ENCODE results near the gene FIBCD1. TPM values are rescaled to one million over a fixed set of nuclear protein-coding genes. Genes with fewer than 3 reads are reported as not detected.
"Not testable (repeated sequence)": the region's sequence is repeated elsewhere in the genome, so short reads cannot be mapped to it uniquely, and the experiment has no call there.

The FIBCD1 gene
- total and polyA plus RNA-seq, 9 donors = 0.04 to 0.13 (median 0.08) TPM; not detected in 5

DNA sequence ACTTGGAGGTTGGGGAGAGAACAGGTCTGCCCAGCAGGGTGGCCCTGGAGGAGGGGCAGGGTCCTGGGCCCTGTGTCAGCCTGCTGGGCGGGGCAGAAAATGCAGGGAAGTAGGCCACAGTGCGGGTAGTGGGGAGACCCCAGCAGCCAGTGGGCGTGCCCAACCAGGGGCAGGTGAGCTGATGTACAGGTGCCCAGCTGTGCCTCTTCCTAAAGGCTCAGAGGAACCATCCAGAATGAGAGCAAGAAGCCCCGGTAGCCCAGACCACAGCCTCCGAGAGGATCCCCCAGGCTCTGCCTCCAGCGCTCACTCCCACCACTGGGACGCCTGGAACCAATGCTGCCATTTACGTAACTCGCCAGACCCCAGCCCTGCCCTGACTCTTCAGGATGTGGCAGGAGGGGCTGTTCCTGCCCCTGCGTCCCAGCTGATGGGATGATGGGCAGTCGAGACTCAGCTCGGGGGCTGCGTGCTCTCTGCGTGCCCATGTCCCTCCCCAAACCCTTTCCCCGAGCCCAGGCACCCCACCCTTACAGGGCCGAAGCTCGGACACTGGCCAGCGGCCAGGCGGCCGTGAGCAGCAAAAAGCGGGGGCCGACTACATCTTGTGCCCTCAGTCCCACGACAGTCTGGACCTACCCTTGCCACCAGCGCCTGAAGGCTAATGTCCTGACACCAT, 24.5 kb downstream of the FIBCD1 start:
- 70% methylated on average over 16 of the region's 24 CpGs for WGBS (ENCODE audit: insufficient coverage)

DNA sequence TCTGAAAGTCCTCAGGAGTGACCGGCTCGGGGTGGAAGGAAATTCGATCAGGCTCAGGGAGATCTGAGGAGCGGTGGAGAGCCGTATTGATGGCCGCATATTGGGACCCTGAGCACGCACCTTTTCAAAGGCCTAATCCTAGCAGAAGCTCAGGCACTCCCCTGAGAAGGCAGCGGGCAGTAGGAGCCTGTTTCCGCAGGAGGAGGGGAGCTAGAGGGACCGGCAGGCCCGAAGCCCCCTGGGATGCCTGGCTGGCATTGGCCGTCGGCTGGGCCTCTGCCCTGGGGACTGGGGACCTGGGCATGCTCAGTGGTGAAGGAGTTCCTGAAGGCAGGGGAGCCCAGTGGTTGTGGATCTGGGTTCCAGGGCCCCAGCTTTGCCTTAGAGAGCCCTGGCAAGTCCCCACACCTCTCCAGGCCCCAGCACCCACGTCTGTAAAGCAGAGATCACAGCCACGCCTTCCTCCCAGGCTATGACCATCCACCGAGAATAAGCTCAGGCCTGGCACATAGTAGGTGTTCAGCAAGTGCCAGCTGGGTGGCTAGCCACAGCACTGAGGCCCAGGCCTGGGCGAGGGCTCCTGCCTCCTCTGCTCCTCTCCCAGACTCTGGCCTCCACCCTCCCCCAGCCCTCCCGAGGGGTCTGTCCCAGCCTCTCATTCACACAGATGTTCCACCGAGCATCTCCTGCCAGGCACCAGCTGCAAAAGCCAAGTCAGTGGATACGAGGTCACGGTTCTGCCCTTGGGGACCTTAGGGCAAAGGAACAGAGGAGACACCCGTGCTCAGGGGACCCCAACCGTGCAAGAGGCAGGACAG, 25.2 kb downstream of the FIBCD1 start:
- H3K4me3 ChIP-seq (ENCODE audit: low read length) = no peak overlapping the region
- H3K27ac ChIP-seq (ENCODE audit: low read length) = no peak overlapping the region
- WGBS (ENCODE audit: insufficient coverage) = 35% methylated on average over 23 of the region's 23 CpGs
- H3K27me3 ChIP-seq (ENCODE audit: control insufficient read depth, insufficient read depth, low read length) = peaks cover 35% of the 10 kb centered on the region
- peak; percentile 49 for DNase-seq
- no peaks in the 10 kb centered on the region for H3K36me3 ChIP-seq (ENCODE audit: control insufficient read depth, insufficient read depth, low read length)
- H3K4me1 ChIP-seq (ENCODE audit: control insufficient read depth, insufficient read depth, low read length) = peaks cover 27% of the 10 kb centered on the region
- H3K9me3 ChIP-seq (replicated peaks; ENCODE audit: control insufficient read depth, low read depth, low read length) = no peaks in the 10 kb centered on the region

More for the DNA sequence above, 24.5 kb downstream of the FIBCD1 start:
- no peak for DNase-seq
- Histone ChIP-seq H3K36me3 (ENCODE audit: control insufficient read depth, insufficient read depth, low read length) (no peaks in the 10 kb centered on the region), H3K27ac (ENCODE audit: low read length) (no peak overlapping the region), H3K27me3 (ENCODE audit: control insufficient read depth, insufficient read depth, low read length) (peaks cover 41% of the 10 kb centered on the region), H3K4me1 (ENCODE audit: control insufficient read depth, insufficient read depth, low read length) (peaks cover 27% of the 10 kb centered on the region), H3K4me3 (ENCODE audit: low read length) (no peak overlapping the region), H3K9me3 (replicated peaks; ENCODE audit: control insufficient read depth, low read depth, low read length) (no peaks in the 10 kb centered on the region)

GRCh38 chr9:130912932-130913598, 26.0 kb downstream of the FIBCD1 start:
- no peak overlapping the region for H3K4me3 ChIP-seq (ENCODE audit: low read length)
- WGBS (ENCODE audit: insufficient coverage) = 32% methylated on average over 37 of the region's 38 CpGs
- DNase-seq = no peak
- no peaks in the 10 kb centered on the region for H3K36me3 ChIP-seq (ENCODE audit: control insufficient read depth, insufficient read depth, low read length)
- peaks cover 32% of the 10 kb centered on the region for H3K27me3 ChIP-seq (ENCODE audit: control insufficient read depth, insufficient read depth, low read length)
- peaks cover 27% of the 10 kb centered on the region for H3K4me1 ChIP-seq (ENCODE audit: control insufficient read depth, insufficient read depth, low read length)
- H3K9me3 ChIP-seq (replicated peaks; ENCODE audit: control insufficient read depth, low read depth, low read length) = no peaks in the 10 kb centered on the region
- no peak overlapping the region for H3K27ac ChIP-seq (ENCODE audit: low read length)

- peaks cover 22% of the 10 kb centered on the region for H3K27me3 ChIP-seq (ENCODE audit: control insufficient read depth, insufficient read depth, low read length)
- no peaks in the 10 kb centered on the region for H3K36me3 ChIP-seq (ENCODE audit: control insufficient read depth, insufficient read depth, low read length)
- no peaks in the 10 kb centered on the region for H3K9me3 ChIP-seq (replicated peaks; ENCODE audit: control insufficient read depth, low read depth, low read length)
- WGBS (ENCODE audit: insufficient coverage) = 86% methylated on average over 15 of the region's 26 CpGs
- H3K27ac ChIP-seq (ENCODE audit: low read length) = no peak overlapping the region
- no peak overlapping the region for H3K4me3 ChIP-seq (ENCODE audit: low read length)
- H3K4me1 ChIP-seq (ENCODE audit: control insufficient read depth, insufficient read depth, low read length) = peaks cover 21% of the 10 kb centered on the region
- DNase-seq = no peak
Measured at GRCh38 chr9:130911254-130912049, 27.6 kb downstream of the FIBCD1 start.

DNA sequence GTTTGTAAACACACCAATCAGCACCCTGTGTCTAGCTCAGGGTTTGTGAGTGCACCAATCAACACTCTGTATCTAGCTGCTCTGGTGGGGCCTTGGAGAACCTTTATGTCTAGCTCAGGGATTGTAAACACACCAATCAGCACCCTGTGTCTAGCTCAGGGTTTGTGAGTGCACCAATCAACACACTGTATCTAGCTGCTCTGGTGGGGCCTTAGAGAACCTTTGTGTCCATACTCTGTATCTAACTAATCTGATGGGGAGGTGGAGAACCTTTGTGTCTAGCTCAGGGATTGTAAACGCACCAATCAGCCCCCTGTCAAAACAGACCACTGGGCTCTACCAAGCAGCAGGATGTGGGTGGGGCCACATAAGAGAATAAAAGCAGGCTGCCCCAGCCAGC, 28.4 kb downstream of the FIBCD1 start:
- H3K4me1 ChIP-seq (ENCODE audit: control insufficient read depth, insufficient read depth, low read length) = peaks cover 19% of the 10 kb centered on the region
- H3K4me3 ChIP-seq (ENCODE audit: low read length); H3K9me3 ChIP-seq (replicated peaks; ENCODE audit: control insufficient read depth, low read depth, low read length); DNase-seq; H3K27ac ChIP-seq (ENCODE audit: low read length); H3K36me3 ChIP-seq (ENCODE audit: control insufficient read depth, insufficient read depth, low read length): not testable (repeated sequence)
- WGBS (ENCODE audit: insufficient coverage) = no CpG with 5 or more reads among the region's 1 CpG
- peaks cover 23% of the 10 kb centered on the region for H3K27me3 ChIP-seq (ENCODE audit: control insufficient read depth, insufficient read depth, low read length)

- not testable (repeated sequence) for H3K9me3 ChIP-seq (replicated peaks; ENCODE audit: control insufficient read depth, low read depth, low read length); H3K36me3 ChIP-seq (ENCODE audit: control insufficient read depth, insufficient read depth, low read length); DNase-seq; H3K4me3 ChIP-seq (ENCODE audit: low read length); H3K27ac ChIP-seq (ENCODE audit: low read length)
- H3K27me3 ChIP-seq (ENCODE audit: control insufficient read depth, insufficient read depth, low read length) = peaks cover 23% of the 10 kb centered on the region
- peaks cover 19% of the 10 kb centered on the region for H3K4me1 ChIP-seq (ENCODE audit: control insufficient read depth, insufficient read depth, low read length)
- WGBS (ENCODE audit: insufficient coverage) = 97% methylated on average over 12 of the region's 27 CpGs
Measured at GRCh38 chr9:130910041-130910440, 29.0 kb downstream of the FIBCD1 start.

DNA sequence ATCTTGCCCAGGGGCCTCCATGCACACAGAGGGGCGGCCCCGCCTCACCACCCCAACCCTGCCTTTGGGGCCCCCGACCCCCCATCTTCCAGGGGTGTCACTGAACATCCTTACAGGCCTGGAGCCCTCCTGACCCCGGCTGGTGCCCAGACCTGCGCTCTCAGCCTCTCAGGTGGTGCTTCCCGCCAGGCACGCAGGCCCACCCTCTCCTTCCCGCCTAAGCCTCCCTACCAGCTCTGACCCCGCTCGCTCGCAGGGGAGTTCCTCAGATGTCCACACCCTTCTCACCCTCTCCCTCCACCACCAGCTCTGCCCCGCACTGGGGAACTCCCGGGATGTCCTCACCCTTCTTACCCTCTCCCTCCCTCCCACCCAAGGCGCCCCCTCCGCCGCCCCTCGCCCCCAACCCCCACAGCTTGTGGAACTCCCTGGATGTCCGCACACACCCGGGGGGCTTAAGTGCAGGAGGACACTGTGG, 30.1 kb downstream of the FIBCD1 start:
- DNase-seq = no peak
- 79% methylated on average over 9 of the region's 19 CpGs for WGBS (ENCODE audit: insufficient coverage)

DNA sequence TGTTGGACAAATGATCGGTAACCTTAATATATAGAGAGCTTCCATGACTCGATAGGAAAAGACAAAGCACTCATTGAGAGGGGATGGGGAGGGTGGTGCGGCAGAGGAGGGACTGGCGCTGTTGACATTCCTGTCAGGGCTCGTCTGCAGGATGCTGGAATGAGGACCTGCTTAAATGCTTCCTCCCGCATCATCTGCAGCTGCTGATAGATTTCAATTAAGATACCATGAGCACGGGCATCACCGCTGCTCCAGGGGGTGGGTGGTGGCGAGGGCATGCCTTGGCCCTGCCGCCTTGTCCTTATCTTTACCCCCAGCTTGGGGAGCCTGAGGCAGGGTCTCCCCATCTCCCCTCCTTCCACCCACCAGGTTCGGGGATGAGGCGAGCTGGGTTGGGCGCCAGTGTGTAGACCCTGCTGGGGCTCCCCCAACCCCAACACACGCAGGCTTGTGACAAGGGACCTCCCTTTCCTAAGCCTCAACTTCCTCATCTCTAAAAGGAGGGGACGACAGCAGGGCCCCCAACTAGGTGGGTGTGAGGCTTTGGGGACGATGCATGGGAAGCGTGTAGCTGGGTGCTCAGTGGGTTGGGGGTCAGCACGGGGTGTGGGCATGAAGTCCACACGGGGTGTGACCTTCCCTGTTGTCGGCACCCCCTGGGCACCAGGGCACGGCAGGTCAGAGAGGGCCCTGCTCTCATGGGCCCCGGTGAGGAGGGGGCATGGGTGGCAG, 30.7 kb downstream of the FIBCD1 start:
- no peaks in the 10 kb centered on the region for H3K36me3 ChIP-seq (ENCODE audit: control insufficient read depth, insufficient read depth, low read length)
- no peak overlapping the region for H3K27ac ChIP-seq (ENCODE audit: low read length)
- 74% methylated on average over 11 of the region's 22 CpGs for WGBS (ENCODE audit: insufficient coverage)
- peaks cover 6% of the 10 kb centered on the region for H3K4me1 ChIP-seq (ENCODE audit: control insufficient read depth, insufficient read depth, low read length)
- H3K9me3 ChIP-seq (replicated peaks; ENCODE audit: control insufficient read depth, low read depth, low read length) = no peaks in the 10 kb centered on the region
- DNase-seq = no peak
- peaks cover 14% of the 10 kb centered on the region for H3K27me3 ChIP-seq (ENCODE audit: control insufficient read depth, insufficient read depth, low read length)
- no peak overlapping the region for H3K4me3 ChIP-seq (ENCODE audit: low read length)

More for the DNA sequence above, 30.1 kb downstream of the FIBCD1 start:
- H3K4me3 ChIP-seq (ENCODE audit: low read length) = no peak overlapping the region
- H3K4me1 ChIP-seq (ENCODE audit: control insufficient read depth, insufficient read depth, low read length) = peaks cover 12% of the 10 kb centered on the region
- H3K36me3 ChIP-seq (ENCODE audit: control insufficient read depth, insufficient read depth, low read length) = no peaks in the 10 kb centered on the region
- H3K27me3 ChIP-seq (ENCODE audit: control insufficient read depth, insufficient read depth, low read length) = peaks cover 14% of the 10 kb centered on the region
- no peak overlapping the region for H3K27ac ChIP-seq (ENCODE audit: low read length)
- H3K9me3 ChIP-seq (replicated peaks; ENCODE audit: control insufficient read depth, low read depth, low read length) = no peaks in the 10 kb centered on the region

- no peaks in the 10 kb centered on the region for H3K4me1 ChIP-seq (ENCODE audit: control insufficient read depth, insufficient read depth, low read length)
- no peak for DNase-seq
- H3K4me3 ChIP-seq (ENCODE audit: low read length) = no peak overlapping the region
- no peak overlapping the region for H3K27ac ChIP-seq (ENCODE audit: low read length)
- H3K36me3 ChIP-seq (ENCODE audit: control insufficient read depth, insufficient read depth, low read length) = no peaks in the 10 kb centered on the region
- no peaks in the 10 kb centered on the region for H3K9me3 ChIP-seq (replicated peaks; ENCODE audit: control insufficient read depth, low read depth, low read length)
- WGBS (ENCODE audit: insufficient coverage) = 59% methylated on average over 14 of the region's 21 CpGs
- H3K27me3 ChIP-seq (ENCODE audit: control insufficient read depth, insufficient read depth, low read length) = peaks cover 10% of the 10 kb centered on the region
Measured at GRCh38 chr9:130906735-130907416, 32.2 kb downstream of the FIBCD1 start.

All from muscle of leg (tissue), 11 donors.